ENCODE data around the gene TRAPPC14.

The TRAPPC14 gene

GRCh38 chr7:100176096-100177044 is 17.8 kb upstream of the TRAPPC14 start:
- no peak for TF ChIP-seq CTCF (conservative IDR thresholded peaks at IDR 0.05; ENCODE audit: low read depth, low read length)
- DNase-seq (ENCODE audit: low read depth), result no peak
- H3K4me3 ChIP-seq (ENCODE audit: low read length), result peak overlapping the region; percentile 94

GRCh38 chr7:100175296-100175935 is 16.9 kb upstream of the TRAPPC14 start:
- no peak for TF ChIP-seq CTCF (conservative IDR thresholded peaks at IDR 0.05; ENCODE audit: low read depth, low read length)
- H3K4me3 ChIP-seq (ENCODE audit: low read length), result no peak overlapping the region
- no peak for DNase-seq (ENCODE audit: low read depth)

- DNase-seq (ENCODE audit: low read depth), result no peak
- no peak overlapping the region for H3K4me3 ChIP-seq (ENCODE audit: low read length)
- TF ChIP-seq CTCF (conservative IDR thresholded peaks at IDR 0.05; ENCODE audit: low read depth, low read length), result no peak
Observed at GRCh38 chr7:100174582-100174981, 16.1 kb upstream of the TRAPPC14 start.

- no peak for TF ChIP-seq CTCF (conservative IDR thresholded peaks at IDR 0.05; ENCODE audit: low read depth, low read length)
- no peak for DNase-seq (ENCODE audit: low read depth)
- H3K4me3 ChIP-seq (ENCODE audit: low read length), result no peak overlapping the region
Observed at GRCh38 chr7:100173806-100174495, 15.4 kb upstream of the TRAPPC14 start.

GRCh38 chr7:100171840-100172239 is 13.3 kb upstream of the TRAPPC14 start:
- DNase-seq (ENCODE audit: low read depth), result no peak
- TF ChIP-seq CTCF (conservative IDR thresholded peaks at IDR 0.05; ENCODE audit: low read depth, low read length), result no peak
- no peak overlapping the region for H3K4me3 ChIP-seq (ENCODE audit: low read length)

- no peak for TF ChIP-seq CTCF (conservative IDR thresholded peaks at IDR 0.05; ENCODE audit: low read depth, low read length)
- no peak for DNase-seq (ENCODE audit: low read depth)
- H3K4me3 ChIP-seq (ENCODE audit: low read length), result peak overlapping the region; percentile 29
Observed at GRCh38 chr7:100171087-100171681, 12.7 kb upstream of the TRAPPC14 start.

All from retinal pigment epithelial cell (primary cell).